Progenitor cell of endocrine pancreas (in vitro differentiated cells): Measurements from ENCODE around the gene RBM47. TPM values are rescaled to one million over a fixed set of nuclear protein-coding genes. Genes with fewer than 3 reads are reported as not detected.
A peak's percentile ranks its signal among the peaks of the same experiment; 100 is the strongest.

ENCODE experiments used
- DNase-seq: peaks from one replicate; pipeline ENCODE4 v3.0.0; 2021; ENCODE audit warnings: low spot score; ENCODE audit not compliant: unreplicated experiment
- H3K27ac Mint-ChIP-seq: 2 replicates; pipeline ENCODE4 v1.8.0; 2021; ENCODE audit warnings: mild to moderate bottlenecking, moderate library complexity, mixed read lengths
- H3K27me3 Mint-ChIP-seq: 2 replicates; pipeline ENCODE4 v1.8.0; 2021; ENCODE audit warnings: mixed read lengths
- H3K36me3 Mint-ChIP-seq: 2 replicates; pipeline ENCODE4 v1.8.0; 2022; ENCODE audit warnings: mixed read lengths; ENCODE audit not compliant: insufficient read depth
- H3K4me1 Mint-ChIP-seq: 2 replicates; pipeline ENCODE4 v1.8.0; 2021; ENCODE audit warnings: low read depth, mixed read lengths
- H3K4me3 Mint-ChIP-seq: 2 replicates; pipeline ENCODE4 v1.8.0; 2021; ENCODE audit warnings: low read depth, mild to moderate bottlenecking, moderate library complexity, mixed read lengths
- H3K9me3 Mint-ChIP-seq: 2 replicates; pipeline ENCODE4 v1.8.0; 2021; ENCODE audit warnings: low read depth, mixed read lengths
- total RNA-seq: library from RNA; stranded (reverse); gene quantifications from 2 replicates; pipeline ENCODE4 v1.2.1, GENCODE V29; 2021
- TF ChIP-seq, protein P1 (sequence below): fragments of 200-600 bp; sonication (generic); IDR thresholded peaks from one replicate; pipeline ENCODE4 v1.5.0; 2021; ENCODE audit warnings: antibody characterized with exemption, mild to moderate bottlenecking; ENCODE audit not compliant: unreplicated experiment

The RBM47 gene
- total RNA-seq, 1 donor from 2014 or later, result 64.8 TPM

DNA sequence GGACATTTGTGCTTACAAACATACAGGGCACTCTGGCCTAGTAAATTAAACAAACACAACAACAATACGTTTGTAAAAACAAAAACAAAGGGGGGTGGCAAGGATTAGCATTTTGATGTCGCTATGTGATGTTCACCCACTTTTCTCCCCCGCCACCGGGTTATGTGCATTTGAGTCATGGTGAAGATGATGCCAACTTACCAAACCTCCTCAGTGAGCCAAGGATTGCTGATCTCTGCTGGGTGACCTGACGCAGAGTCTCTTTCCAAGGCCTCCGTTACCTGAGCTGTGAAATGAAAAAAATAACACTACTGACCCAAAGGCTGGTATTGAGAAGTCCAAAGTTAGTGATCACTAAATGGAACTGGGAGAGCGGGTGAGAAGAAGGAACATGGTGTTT is 85.4 kb downstream of the RBM47 start:
- TF ChIP-seq, protein P1, sequence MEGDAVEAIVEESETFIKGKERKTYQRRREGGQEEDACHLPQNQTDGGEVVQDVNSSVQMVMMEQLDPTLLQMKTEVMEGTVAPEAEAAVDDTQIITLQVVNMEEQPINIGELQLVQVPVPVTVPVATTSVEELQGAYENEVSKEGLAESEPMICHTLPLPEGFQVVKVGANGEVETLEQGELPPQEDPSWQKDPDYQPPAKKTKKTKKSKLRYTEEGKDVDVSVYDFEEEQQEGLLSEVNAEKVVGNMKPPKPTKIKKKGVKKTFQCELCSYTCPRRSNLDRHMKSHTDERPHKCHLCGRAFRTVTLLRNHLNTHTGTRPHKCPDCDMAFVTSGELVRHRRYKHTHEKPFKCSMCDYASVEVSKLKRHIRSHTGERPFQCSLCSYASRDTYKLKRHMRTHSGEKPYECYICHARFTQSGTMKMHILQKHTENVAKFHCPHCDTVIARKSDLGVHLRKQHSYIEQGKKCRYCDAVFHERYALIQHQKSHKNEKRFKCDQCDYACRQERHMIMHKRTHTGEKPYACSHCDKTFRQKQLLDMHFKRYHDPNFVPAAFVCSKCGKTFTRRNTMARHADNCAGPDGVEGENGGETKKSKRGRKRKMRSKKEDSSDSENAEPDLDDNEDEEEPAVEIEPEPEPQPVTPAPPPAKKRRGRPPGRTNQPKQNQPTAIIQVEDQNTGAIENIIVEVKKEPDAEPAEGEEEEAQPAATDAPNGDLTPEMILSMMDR, result no peak
- Mint-ChIP-seq H3K36me3 (peaks cover 6% of the 10 kb centered on the region), H3K9me3 (no peaks in the 10 kb centered on the region), H3K27ac (peak overlapping the region; percentile 84), H3K27me3 (no peaks in the 10 kb centered on the region), H3K4me1 (peaks cover 18% of the 10 kb centered on the region), H3K4me3 (no peak overlapping the region)
- DNase-seq, result no peak

GRCh38 chr4:40540800-40541199 is 88.9 kb downstream of the RBM47 start:
- no peak for DNase-seq
- no peaks in the 10 kb centered on the region for H3K9me3 Mint-ChIP-seq
- no peak overlapping the region for H3K4me3 Mint-ChIP-seq
- peaks cover 10% of the 10 kb centered on the region for H3K36me3 Mint-ChIP-seq
- peak overlapping the region; percentile 59 for H3K27ac Mint-ChIP-seq
- TF ChIP-seq, protein P1, result no peak
- H3K4me1 Mint-ChIP-seq, result peaks cover 4% of the 10 kb centered on the region
- H3K27me3 Mint-ChIP-seq, result no peaks in the 10 kb centered on the region

- Mint-ChIP-seq H3K36me3 (peaks cover 7% of the 10 kb centered on the region), H3K27ac (no peak overlapping the region)
- TF ChIP-seq, protein P1, result no peak
Observed at GRCh38 chr4:40536032-40536431, 93.6 kb downstream of the RBM47 start.

DNA sequence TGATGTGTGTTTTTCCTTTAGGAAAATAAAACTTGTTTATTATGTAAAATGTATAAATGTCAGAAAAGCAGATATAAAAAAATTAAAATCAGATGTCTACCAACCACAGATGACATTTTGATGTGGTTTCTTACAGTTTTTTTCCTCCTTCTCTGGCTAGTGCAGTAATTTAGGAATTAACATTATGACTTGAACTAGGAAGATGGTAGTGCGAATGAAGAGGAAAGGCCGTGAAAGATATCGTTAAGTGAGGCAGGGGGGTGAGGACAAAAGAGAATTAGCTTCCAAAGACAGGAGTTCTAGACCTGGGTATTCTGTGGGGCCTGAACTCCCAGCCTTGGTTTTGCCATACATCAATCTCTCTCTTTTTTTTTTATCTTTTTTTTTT is 98.0 kb downstream of the RBM47 start:
- TF ChIP-seq, protein P1, result no peak
- H3K27ac Mint-ChIP-seq, result no peak overlapping the region
- no peak for DNase-seq
- H3K4me3 Mint-ChIP-seq, result no peak overlapping the region
- H3K36me3 Mint-ChIP-seq, result peaks cover 2% of the 10 kb centered on the region
- H3K4me1 Mint-ChIP-seq, result peaks cover 4% of the 10 kb centered on the region
- no peaks in the 10 kb centered on the region for H3K9me3 Mint-ChIP-seq
- H3K27me3 Mint-ChIP-seq, result no peaks in the 10 kb centered on the region

More at GRCh38 chr4:40536032-40536431, 93.6 kb downstream of the RBM47 start:
- no peak overlapping the region for H3K4me3 Mint-ChIP-seq
- H3K9me3 Mint-ChIP-seq, result no peaks in the 10 kb centered on the region
- DNase-seq, result no peak
- H3K4me1 Mint-ChIP-seq, result peaks cover 3% of the 10 kb centered on the region
- H3K27me3 Mint-ChIP-seq, result no peaks in the 10 kb centered on the region

GRCh38 chr4:40530961-40531635 is 98.6 kb downstream of the RBM47 start:
- H3K9me3 Mint-ChIP-seq, result no peaks in the 10 kb centered on the region
- DNase-seq, result no peak
- H3K27me3 Mint-ChIP-seq, result no peaks in the 10 kb centered on the region
- H3K4me3 Mint-ChIP-seq, result no peak overlapping the region
- H3K36me3 Mint-ChIP-seq, result peaks cover 2% of the 10 kb centered on the region
- H3K27ac Mint-ChIP-seq, result peak overlapping the region; percentile 53
- TF ChIP-seq, protein P1, result no peak
- peaks cover 6% of the 10 kb centered on the region for H3K4me1 Mint-ChIP-seq
